C4-2B (cell line): ENCODE results near the gene BTBD17.

Source experiments
- H3K27ac ChIP-seq: fragments of 450-650 bp; 2 replicates; pipeline ENCODE4 v1.5.1; 2017
- ZFX ChIP-seq: fragments of 450-650 bp; IDR thresholded peaks from 2 replicates; pipeline ENCODE4 v1.6.1; 2017
- TF ChIP-seq, protein P1 (sequence below): fragments of 450-650 bp; conservative IDR thresholded peaks from 2 replicates; pipeline ENCODE4 v1.5.1; 2017; ENCODE audit warnings: mild to moderate bottlenecking

BTBD17 gene

DNA sequence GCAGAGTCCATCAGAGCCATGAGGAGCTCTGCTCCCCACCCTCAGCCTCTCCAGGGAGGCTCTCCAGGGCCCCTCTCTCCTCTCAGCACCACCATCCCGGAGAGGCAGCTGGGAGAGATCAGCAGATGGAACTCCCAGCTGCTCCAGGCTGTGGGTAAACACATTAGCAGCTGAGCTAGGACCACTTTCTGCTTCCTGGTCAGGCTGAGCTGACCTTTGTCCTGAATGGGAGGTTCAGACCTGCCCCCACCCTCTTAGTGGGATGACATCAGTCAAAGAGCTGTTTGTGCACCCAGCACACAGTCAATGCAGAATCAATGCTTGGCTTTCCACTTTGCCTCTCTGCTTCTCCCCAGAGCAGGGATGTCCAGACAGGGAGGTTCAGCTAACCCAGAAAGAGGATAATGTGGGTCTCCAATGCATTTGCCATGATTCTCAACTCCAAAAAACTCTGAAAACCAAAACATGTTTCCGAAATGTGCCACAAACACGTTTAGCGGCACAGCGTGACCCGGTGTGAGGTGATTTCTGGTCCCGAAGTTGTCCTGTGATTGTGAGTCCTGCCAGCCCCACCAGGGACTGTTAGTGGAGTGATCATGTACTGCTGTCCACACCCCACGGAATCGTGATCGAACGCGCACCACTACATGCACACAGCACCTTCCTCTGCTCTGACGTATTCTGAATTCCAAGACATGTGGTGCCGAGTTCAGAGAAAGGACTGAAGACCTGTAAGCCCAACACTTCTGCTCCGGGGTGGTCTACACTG lies 12.4 kb upstream of the BTBD17 start:
- H3K27ac ChIP-seq = no peak overlapping the region
- no peak for TF ChIP-seq ZFX
- TF ChIP-seq, protein P1, sequence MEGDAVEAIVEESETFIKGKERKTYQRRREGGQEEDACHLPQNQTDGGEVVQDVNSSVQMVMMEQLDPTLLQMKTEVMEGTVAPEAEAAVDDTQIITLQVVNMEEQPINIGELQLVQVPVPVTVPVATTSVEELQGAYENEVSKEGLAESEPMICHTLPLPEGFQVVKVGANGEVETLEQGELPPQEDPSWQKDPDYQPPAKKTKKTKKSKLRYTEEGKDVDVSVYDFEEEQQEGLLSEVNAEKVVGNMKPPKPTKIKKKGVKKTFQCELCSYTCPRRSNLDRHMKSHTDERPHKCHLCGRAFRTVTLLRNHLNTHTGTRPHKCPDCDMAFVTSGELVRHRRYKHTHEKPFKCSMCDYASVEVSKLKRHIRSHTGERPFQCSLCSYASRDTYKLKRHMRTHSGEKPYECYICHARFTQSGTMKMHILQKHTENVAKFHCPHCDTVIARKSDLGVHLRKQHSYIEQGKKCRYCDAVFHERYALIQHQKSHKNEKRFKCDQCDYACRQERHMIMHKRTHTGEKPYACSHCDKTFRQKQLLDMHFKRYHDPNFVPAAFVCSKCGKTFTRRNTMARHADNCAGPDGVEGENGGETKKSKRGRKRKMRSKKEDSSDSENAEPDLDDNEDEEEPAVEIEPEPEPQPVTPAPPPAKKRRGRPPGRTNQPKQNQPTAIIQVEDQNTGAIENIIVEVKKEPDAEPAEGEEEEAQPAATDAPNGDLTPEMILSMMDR = no peak

DNA sequence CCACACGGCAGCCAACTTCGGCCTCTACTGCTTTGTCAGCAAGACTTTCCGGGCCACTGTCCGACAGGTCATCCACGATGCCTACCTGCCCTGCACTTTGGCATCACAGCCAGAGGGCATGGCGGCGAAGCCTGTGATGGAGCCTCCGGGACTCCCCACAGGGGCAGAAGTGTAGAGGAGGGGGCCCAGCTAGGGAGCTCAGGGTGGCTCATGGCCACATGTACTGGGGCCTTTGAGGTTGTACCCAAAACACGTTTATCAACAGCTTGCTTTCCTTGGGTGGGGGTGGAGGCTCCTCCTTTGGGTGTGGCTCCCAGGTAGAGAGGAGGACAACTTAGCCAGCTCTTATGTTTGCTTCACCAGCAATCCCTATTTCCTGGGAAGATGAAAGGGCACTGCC lies 10.8 kb upstream of the BTBD17 start:
- TF ChIP-seq, protein P1 = no peak
- no peak for TF ChIP-seq ZFX
- H3K27ac ChIP-seq = no peak overlapping the region

DNA sequence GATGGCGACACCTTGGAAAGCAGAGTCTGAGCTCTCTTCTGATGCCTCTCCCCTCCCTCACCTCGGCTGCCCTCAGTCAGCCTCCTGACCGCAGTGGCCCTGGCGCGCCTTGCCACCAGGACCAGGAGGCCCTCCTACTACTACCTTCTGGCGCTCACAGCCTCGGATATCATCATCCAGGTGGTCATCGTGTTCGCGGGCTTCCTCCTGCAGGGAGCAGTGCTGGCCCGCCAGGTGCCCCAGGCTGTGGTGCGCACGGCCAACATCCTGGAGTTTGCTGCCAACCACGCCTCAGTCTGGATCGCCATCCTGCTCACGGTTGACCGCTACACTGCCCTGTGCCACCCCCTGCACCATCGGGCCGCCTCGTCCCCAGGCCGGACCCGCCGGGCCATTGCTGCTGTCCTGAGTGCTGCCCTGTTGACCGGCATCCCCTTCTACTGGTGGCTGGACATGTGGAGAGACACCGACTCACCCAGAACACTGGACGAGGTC lies 10.0 kb upstream of the BTBD17 start:
- no peak overlapping the region for H3K27ac ChIP-seq
- TF ChIP-seq, protein P1 = no peak
- TF ChIP-seq ZFX = no peak

- TF ChIP-seq ZFX = no peak
- TF ChIP-seq, protein P1 = no peak
- H3K27ac ChIP-seq = no peak overlapping the region
Observed at GRCh38 chr17:74369665-74370490, 8.2 kb upstream of the BTBD17 start.

- TF ChIP-seq, protein P1 = no peak
- no peak for TF ChIP-seq ZFX
- H3K27ac ChIP-seq = no peak overlapping the region
Observed at GRCh38 chr17:74369221-74369620, 7.6 kb upstream of the BTBD17 start.

- no peak overlapping the region for H3K27ac ChIP-seq
- TF ChIP-seq, protein P1 = peak; percentile 96
- TF ChIP-seq ZFX = no peak
Observed at GRCh38 chr17:74368341-74369081, 6.8 kb upstream of the BTBD17 start.
